Left kidney (tissue), 2 donors: Measurements from ENCODE around the gene HARS1. TPM values are rescaled to one million over a fixed set of nuclear protein-coding genes. Genes with fewer than 3 reads are reported as not detected.
"Not testable (repeated sequence)": the region's sequence is repeated elsewhere in the genome, so short reads cannot be mapped to it uniquely, and the experiment has no call there.

Experiments
- DNase-seq: peaks from one replicate; pipeline ENCODE4 v3.0.0-alpha.2; 2013
- polyA plus RNA-seq: library from polyadenylated mRNA; unstranded; fragments of 120-200 nt; gene quantifications from one replicate; pipeline ENCODE4 v1.2.1, GENCODE V29; 2013; ENCODE audit not compliant: insufficient read length

Gene HARS1
- polyA plus RNA-seq, 1 donor, result 83.4 TPM

- DNase-seq, result no peak
Measured at GRCh38 chr5:140635291-140636257, 55.6 kb downstream of the HARS1 start.

- no peak for DNase-seq
Measured at GRCh38 chr5:140634103-140634502, 57.1 kb downstream of the HARS1 start.

GRCh38 chr5:140633501-140633900 is 57.7 kb downstream of the HARS1 start:
- no peak for DNase-seq

GRCh38 chr5:140633021-140633471 is 58.1 kb downstream of the HARS1 start, which contains the start of gene CD14:
TSS of gene CD14 (minus strand) at chr5:140633175. CDS start at chr5:140633071, 104 bp downstream.
- no peak for DNase-seq

GRCh38 chr5:140632366-140633020 is 58.7 kb downstream of the HARS1 start:
- peak; percentile 28 for DNase-seq

GRCh38 chr5:140631831-140632365 is 59.3 kb downstream of the HARS1 start:
- DNase-seq, result peak; percentile 30

- DNase-seq, result no peak
Measured at GRCh38 chr5:140631036-140631417, 60.1 kb downstream of the HARS1 start.

- no peak for DNase-seq
Measured at GRCh38 chr5:140630292-140631035, 60.7 kb downstream of the HARS1 start.

GRCh38 chr5:140628711-140629110 is 62.5 kb downstream of the HARS1 start:
- DNase-seq, result no peak

- no peak for DNase-seq
Measured at GRCh38 chr5:140627972-140628371, 63.2 kb downstream of the HARS1 start.

- DNase-seq, result not testable (repeated sequence)
Measured at GRCh38 chr5:140624886-140625285, 66.3 kb downstream of the HARS1 start.

Other genes starting within 250 kb of the HARS1 start
- gene EIF4EBP3, start 143.7 kb downstream of the HARS1 start, polyA plus RNA-seq, result 10.5 TPM
- gene SRA1, start 133.9 kb downstream of the HARS1 start, polyA plus RNA-seq, result 27.2 TPM
- gene APBB3, start 126.8 kb downstream of the HARS1 start, polyA plus RNA-seq, result 58.6 TPM
- gene SLC35A4, start 126.5 kb downstream of the HARS1 start, polyA plus RNA-seq, result 80.1 TPM
- 5.6 TPM for gene CD14, start 58.2 kb downstream of the HARS1 start, polyA plus RNA-seq
- gene TMCO6, start 51.9 kb downstream of the HARS1 start, polyA plus RNA-seq, result 19.8 TPM
- 69.0 TPM for gene NDUFA2, start 43.7 kb downstream of the HARS1 start, polyA plus RNA-seq
- gene IK, start 43.5 kb downstream of the HARS1 start, polyA plus RNA-seq, result 170 TPM
- gene WDR55, start 26.5 kb downstream of the HARS1 start, polyA plus RNA-seq, result 19.6 TPM
- gene DND1, start 17.8 kb downstream of the HARS1 start, polyA plus RNA-seq, result 0.35 TPM
- 61.0 TPM for gene HARS2, start 85 bp upstream of the HARS1 start, polyA plus RNA-seq
- gene ZMAT2, start 9.1 kb upstream of the HARS1 start, polyA plus RNA-seq, result 124 TPM
- not detected for gene PCDHA1, start 94.8 kb upstream of the HARS1 start, polyA plus RNA-seq
- gene PCDHA2, start 103.5 kb upstream of the HARS1 start, polyA plus RNA-seq, result 0.20 TPM
- gene PCDHA3, start 109.7 kb upstream of the HARS1 start, polyA plus RNA-seq, result 0.47 TPM
- 1.00 TPM for gene PCDHA4, start 115.7 kb upstream of the HARS1 start, polyA plus RNA-seq
- gene PCDHA5, start 130.2 kb upstream of the HARS1 start, polyA plus RNA-seq, result 0.18 TPM
- 0.38 TPM for gene PCDHA6, start 136.6 kb upstream of the HARS1 start, polyA plus RNA-seq
- 0.35 TPM for gene PCDHA7, start 142.9 kb upstream of the HARS1 start, polyA plus RNA-seq
- 0.17 TPM for gene PCDHA8, start 149.8 kb upstream of the HARS1 start, polyA plus RNA-seq
- 0.03 TPM for gene PCDHA9, start 157.0 kb upstream of the HARS1 start, polyA plus RNA-seq
- gene PCDHA10, start 164.5 kb upstream of the HARS1 start, polyA plus RNA-seq, result 0.62 TPM
- gene PCDHA11, start 177.6 kb upstream of the HARS1 start, polyA plus RNA-seq, result 0.52 TPM
- 0.23 TPM for gene PCDHA12, start 183.9 kb upstream of the HARS1 start, polyA plus RNA-seq
- not detected for gene PCDHA13, start 190.8 kb upstream of the HARS1 start, polyA plus RNA-seq
- gene PCDHAC1, start 234.9 kb upstream of the HARS1 start, polyA plus RNA-seq, result 0.13 TPM